ENCODE results near the gene MAJIN.

DNA sequence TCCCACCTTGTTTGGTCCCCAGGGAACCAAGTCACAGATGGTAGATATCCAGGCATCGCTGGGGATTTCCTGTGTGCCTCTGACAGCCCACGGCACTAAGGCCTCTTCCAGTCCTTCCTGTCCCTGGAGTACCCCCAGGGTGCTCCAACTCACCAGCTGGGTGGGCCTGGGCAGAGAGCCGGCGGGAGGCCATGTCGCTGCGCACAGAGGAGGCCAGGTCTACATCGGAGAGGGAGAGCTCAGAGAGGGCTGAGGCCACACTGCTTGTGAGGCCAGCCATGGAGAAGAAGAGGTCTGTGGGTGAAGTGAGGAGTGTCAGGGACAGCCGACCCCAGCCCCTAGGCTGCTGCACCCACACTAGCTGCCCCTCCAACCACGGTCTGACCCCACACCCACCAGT, 60.2 kb downstream of the MAJIN start:
- TF ChIP-seq ZBTB17 (tag by site-specific recombination; IDR thresholded peaks at IDR 0.05): no peak
- no peak for TF ChIP-seq CTCF (tag by site-specific recombination; IDR thresholded peaks at IDR 0.05)
- no peak for TF ChIP-seq REST (tag by site-specific recombination; IDR thresholded peaks at IDR 0.05)
- TF ChIP-seq, protein P1, sequence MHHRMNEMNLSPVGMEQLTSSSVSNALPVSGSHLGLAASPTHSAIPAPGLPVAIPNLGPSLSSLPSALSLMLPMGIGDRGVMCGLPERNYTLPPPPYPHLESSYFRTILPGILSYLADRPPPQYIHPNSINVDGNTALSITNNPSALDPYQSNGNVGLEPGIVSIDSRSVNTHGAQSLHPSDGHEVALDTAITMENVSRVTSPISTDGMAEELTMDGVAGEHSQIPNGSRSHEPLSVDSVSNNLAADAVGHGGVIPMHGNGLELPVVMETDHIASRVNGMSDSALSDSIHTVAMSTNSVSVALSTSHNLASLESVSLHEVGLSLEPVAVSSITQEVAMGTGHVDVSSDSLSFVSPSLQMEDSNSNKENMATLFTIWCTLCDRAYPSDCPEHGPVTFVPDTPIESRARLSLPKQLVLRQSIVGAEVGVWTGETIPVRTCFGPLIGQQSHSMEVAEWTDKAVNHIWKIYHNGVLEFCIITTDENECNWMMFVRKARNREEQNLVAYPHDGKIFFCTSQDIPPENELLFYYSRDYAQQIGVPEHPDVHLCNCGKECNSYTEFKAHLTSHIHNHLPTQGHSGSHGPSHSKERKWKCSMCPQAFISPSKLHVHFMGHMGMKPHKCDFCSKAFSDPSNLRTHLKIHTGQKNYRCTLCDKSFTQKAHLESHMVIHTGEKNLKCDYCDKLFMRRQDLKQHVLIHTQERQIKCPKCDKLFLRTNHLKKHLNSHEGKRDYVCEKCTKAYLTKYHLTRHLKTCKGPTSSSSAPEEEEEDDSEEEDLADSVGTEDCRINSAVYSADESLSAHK (tag by site-specific recombination; IDR thresholded peaks at IDR 0.05): no peak
- TF ChIP-seq, protein P2, sequence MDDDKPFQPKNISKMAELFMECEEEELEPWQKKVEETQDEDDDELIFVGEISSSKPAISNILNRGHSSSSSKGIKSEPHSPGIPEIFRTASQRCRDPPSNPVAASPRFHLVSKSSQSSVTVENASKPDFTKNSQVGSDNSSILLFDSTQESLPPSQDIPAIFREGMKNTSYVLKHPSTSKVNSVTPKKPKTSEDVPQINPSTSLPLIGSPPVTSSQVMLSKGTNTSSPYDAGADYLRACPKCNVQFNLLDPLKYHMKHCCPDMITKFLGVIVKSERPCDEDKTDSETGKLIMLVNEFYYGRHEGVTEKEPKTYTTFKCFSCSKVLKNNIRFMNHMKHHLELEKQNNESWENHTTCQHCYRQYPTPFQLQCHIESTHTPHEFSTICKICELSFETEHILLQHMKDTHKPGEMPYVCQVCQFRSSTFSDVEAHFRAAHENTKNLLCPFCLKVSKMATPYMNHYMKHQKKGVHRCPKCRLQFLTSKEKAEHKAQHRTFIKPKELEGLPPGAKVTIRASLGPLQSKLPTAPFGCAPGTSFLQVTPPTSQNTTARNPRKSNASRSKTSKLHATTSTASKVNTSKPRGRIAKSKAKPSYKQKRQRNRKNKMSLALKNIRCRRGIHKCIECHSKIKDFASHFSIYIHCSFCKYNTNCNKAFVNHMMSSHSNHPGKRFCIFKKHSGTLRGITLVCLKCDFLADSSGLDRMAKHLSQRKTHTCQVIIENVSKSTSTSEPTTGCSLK (tag by site-specific recombination; IDR thresholded peaks at IDR 0.05): no peak
- no peak for TF ChIP-seq ATF2 (tag by site-specific recombination; IDR thresholded peaks at IDR 0.05; ENCODE audit: low read depth)
- TF ChIP-seq ZBTB48 (tag by site-specific recombination; IDR thresholded peaks at IDR 0.05): no peak
- no peak for TF ChIP-seq ZNF311 (tag by site-specific recombination; IDR thresholded peaks at IDR 0.05; ENCODE audit: borderline replicate concordance)
- TF ChIP-seq ZNF248 (tag by site-specific recombination; IDR thresholded peaks at IDR 0.05): no peak

All from HEK293 (cell line).